ENCODE data around the gene PDE2A.

Gene PDE2A

DNA sequence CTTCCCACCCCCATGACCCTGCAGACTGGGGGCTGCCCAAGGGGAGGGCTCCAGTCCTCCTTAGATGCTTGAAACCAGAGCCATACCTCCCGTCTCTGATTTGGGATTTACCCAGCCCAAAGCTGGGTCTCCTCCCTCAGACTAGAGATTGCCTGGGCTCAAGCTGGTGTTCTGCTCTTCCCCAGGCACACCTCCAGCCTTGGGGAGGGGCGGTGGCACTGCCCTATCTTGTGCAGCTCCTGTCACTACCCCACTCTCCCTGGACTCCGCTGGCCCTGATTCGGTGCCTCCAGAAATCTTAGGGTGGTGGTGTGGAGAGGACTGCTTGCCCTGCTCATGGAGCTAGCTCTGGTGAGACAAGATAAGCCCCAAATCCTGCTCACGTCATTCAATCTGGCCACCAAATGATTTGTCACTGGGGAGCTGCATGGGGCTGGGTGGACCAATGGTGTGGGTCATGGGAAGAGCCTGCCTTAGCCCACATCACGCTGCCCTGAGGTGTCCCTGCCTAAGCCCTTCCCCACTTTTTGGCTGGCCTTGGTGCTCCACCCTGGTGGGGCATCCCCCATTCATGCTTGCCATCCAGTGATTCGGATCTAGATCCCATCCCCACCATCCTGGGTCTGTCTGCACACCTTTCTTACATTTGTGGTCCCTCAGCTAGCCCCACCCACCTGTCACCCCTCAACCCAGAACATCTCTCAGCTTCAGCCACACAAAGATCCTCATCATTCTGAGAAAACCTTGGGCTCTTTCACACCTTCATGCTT lies 87.7 kb downstream of the PDE2A start:
- TF ChIP-seq CTCF (IDR thresholded peaks at IDR 0.05; ENCODE audit: extremely low read depth, missing control alignments): no peak
- DNase-seq (ENCODE audit: low spot score): no peak

- peak; percentile 64 for TF ChIP-seq CTCF (IDR thresholded peaks at IDR 0.05; ENCODE audit: extremely low read depth, missing control alignments)
- peak; percentile 91 for DNase-seq (ENCODE audit: low spot score)
These were observed 88.4 kb downstream of the PDE2A start for GRCh38 chr11:72585762-72586311.

DNA sequence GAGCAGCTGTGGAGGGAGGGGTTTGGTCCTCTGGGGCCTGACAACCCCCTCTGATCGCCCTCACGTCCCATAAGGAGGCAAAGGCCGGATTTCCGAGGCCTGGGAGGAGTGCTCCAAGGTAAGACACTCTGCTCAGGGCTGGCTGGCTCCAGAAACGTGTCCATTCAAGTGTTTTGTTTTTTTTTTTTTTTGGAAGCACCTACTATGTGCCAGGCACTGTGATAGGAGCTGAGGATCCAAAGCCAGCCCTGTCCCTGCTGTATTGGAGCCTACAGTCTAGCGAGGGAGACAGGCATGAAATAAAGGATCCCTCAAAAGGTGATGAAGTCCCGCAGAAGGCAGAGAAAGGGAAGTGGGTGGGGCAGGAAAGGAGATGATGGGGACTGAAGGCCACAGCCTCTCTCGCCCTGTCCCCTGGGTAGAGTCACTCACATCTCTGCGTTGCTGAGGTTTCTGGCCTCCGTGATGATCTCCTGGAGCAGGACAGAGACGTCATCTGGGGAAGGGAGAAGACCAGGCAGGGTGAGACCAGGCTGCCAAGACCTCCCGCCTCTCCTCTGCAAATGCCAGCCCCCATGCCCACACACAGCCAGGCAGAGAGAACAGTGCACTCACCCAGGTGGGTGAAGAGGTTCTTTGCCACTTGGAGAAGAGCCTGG lies 89.2 kb downstream of the PDE2A start:
- DNase-seq (ENCODE audit: low spot score): no peak
- no peak for TF ChIP-seq CTCF (IDR thresholded peaks at IDR 0.05; ENCODE audit: extremely low read depth, missing control alignments)

- peak; percentile 64 for DNase-seq (ENCODE audit: low spot score)
- no peak for TF ChIP-seq CTCF (IDR thresholded peaks at IDR 0.05; ENCODE audit: extremely low read depth, missing control alignments)
These were observed 89.8 kb downstream of the PDE2A start for GRCh38 chr11:72584293-72584938.

DNA sequence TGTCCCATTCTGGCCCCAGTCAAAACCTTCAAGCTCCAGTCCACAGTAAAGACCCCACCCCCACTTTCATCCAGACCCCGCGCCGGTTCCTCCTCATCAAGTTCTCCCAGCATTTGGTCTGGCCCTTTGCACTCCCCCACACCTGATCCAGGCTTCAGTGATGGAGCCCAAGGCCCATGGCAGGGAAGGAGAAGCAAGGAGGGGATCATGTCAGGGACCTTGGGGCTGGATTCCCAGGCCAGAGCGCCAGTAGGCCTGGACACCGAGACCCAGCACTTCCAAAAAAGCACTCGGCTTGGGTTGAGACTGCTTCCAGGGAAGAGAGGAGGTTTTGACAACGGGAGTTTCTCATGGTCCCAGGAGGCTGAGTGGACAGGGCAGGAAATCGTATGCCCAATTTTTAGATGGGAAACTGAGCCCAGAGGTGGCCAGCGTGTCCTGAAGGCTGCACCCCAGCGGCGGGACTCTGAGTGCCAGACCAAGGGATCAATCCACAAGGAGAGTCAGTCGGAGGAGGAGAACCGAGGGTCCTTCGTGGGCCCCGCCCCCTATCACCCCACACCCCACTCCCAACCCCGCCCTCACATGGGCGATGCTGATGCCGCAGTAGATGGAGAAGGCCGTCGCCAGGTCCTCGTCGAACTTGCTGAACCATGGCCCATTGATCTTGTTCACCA lies 90.5 kb downstream of the PDE2A start:
- DNase-seq (ENCODE audit: low spot score): no peak
- TF ChIP-seq CTCF (IDR thresholded peaks at IDR 0.05; ENCODE audit: extremely low read depth, missing control alignments): no peak

DNA sequence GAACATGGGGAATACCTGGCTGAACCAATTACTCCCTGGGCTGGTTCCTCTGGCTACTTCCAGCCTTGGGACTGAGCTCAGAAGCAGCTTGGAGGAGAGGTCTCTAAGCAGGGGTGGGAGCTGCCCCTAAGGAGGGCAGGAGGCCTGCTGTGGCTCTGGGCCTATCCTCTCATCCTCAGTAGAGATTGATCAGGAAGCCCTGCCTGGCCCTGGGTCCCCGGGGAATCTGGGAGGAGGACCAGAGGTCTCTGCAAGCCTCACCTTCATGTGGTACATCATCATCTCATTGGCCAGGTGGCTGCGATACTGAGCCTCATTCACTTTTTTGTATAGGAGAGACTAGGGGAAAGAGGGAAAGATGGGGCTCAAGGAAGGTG lies 91.1 kb downstream of the PDE2A start:
- no peak for TF ChIP-seq CTCF (IDR thresholded peaks at IDR 0.05; ENCODE audit: extremely low read depth, missing control alignments)
- no peak for DNase-seq (ENCODE audit: low spot score)

Measured in GM20000 (cell line).